Fibroblast of skin of right quadriceps (primary cell): Measurements from ENCODE around the gene HK2.

Experiments used
- DNase-seq: peaks from one replicate; pipeline ENCODE4 v3.0.0-alpha.2; 2013

HK2 gene

DNA sequence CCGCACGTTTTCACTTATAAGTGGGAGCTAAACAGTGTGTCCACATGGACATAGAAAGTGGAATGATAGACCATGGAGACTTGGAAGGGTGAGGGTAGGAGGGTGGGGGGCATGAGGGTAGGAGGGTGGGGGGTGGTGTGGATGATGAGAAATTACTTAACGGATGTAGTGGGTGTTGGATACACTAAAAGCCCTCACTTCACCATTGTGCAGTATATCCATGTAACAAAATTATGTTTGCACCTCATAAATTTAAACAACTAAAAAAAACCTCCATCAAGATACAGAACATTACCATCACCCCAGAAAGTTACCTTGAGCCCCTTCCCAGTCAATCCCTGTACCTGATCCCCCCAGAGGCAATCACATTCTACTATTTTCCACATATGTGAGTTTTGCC lies 26.2 kb downstream of the HK2 start:
- DNase-seq, result no peak

DNA sequence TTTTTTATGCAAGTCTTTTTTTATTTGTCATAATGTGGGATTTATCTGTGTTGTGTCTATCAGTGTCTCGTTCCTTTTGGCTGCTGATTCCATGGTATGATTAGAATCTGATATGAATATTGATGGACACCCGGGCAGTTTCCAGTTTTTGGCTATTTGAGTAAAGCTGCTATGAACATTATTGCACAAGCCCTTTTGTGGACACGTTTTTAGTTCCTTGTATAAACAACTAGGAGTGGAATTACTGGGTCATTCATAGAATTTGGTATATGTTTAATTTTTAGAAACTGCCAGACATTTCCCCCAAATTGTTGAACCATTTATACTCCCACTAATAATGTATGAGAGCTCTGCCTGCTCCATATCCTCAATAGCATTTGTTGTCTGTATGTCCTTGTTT lies 26.6 kb downstream of the HK2 start:
- DNase-seq, result no peak

- no peak for DNase-seq
Observed at GRCh38 chr2:74861531-74861930, 27.6 kb downstream of the HK2 start.

GRCh38 chr2:74862020-74862964 lies 28.4 kb downstream of the HK2 start:
- DNase-seq, result no peak

DNA sequence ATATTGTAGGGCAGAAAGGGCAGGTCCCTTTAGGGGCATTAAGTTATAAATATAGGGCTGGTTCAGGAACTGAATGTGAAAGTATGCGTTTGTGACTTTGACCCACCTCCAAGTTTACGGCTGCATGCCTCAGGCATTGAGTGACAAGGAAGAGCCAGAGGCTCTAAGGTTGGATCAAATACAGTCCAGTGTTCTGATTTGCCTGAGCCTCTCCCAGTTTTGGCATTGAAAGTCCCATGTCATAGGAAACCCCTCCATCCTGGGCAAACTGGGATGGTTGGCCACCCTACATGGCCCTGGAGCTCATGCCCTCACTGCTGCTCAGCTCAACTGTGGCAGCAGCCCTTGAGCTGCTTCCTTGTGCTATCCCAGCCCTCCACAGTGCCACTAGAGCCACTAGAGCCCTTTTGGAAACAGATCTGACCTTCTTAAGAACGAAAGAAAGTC lies 29.9 kb downstream of the HK2 start:
- no peak for DNase-seq

- DNase-seq, result peak; percentile 60
Observed at GRCh38 chr2:74864728-74865722, 31.1 kb downstream of the HK2 start.

- DNase-seq, result no peak
Observed at GRCh38 chr2:74865770-74866674, 32.1 kb downstream of the HK2 start.

DNA sequence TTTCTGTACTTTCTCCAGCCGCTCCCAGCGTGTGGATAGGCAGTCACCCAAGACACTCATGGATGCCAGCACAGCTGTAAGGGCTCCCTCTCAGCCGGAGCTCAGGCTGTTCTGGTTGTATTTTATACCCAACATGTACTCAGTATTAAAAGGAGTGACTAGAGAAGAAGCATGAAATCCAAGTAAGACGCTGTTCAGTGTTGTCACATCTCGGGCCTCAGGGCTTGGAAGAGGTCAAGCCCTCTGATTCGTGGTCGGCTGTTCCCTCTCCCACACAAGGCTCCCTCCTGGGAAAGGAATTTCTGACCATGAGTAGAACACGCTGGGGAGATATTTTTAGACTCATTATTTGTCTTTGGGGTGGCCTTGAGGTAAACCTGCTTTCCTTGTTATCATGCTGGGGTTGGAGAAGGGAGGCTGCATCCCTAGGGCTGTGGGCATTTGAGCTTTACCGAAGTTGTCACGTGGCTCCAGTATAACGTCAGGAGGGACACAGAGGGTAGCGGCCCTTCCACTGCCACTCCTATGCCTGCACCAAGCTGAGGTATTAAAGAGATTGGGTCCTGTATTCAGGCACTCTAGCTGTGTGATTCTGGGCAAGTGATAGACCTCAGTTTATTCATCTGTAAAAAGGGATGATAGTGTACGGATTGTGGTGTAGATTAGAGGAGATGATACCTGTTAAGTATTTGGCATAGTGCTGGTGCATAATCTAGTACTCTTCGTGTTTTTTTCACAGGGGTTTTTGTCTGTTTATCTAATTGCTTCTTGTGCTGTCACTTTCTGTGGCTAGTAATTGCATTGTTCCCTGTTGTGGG lies 34.1 kb downstream of the HK2 start:
- peak; percentile 64 for DNase-seq

GRCh38 chr2:74869517-74869916 lies 35.6 kb downstream of the HK2 start:
- no peak for DNase-seq

DNA sequence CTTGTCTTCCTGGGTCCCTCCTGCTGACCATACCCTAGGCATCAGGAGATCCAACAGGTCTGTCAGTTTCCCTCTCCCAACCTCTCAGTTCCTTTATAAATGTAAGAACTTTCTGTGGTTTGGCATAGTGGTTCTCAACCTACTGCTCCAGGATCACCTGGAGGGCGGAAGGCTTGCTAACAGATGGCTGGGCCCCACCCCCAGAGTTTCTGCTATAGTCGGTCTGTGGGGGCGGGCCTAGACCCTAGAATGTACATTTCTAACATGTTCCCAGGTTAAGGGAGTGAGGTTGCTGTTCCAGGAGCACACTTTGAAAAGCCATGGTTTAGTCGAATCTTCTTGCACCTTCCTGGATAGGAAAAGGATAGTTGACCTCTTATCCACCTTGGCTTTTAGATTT lies 37.0 kb downstream of the HK2 start:
- DNase-seq, result no peak

DNA sequence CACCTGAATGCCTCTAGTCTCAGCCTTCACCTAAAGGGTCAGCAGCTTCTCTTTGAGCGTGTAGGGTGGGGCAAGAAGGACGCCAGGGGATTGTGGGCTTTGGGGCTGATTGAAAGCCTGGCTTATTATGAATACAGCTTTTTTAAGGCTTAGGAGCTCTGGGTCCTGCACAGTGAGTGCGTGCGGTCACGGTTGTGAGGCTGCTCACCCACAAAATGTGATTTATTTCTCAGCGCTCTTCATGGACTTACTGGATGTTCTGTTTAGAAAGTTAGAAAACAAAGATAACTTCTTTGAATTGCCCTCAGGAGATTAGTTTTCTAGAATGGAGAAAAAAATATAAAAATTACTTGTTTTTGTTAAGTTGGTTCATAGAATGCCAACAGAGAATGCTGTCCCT lies 37.5 kb downstream of the HK2 start:
- no peak for DNase-seq

GRCh38 chr2:74872389-74872836 lies 38.5 kb downstream of the HK2 start:
- DNase-seq, result no peak

- DNase-seq, result no peak
Observed at GRCh38 chr2:74873012-74873665, 39.2 kb downstream of the HK2 start.

DNA sequence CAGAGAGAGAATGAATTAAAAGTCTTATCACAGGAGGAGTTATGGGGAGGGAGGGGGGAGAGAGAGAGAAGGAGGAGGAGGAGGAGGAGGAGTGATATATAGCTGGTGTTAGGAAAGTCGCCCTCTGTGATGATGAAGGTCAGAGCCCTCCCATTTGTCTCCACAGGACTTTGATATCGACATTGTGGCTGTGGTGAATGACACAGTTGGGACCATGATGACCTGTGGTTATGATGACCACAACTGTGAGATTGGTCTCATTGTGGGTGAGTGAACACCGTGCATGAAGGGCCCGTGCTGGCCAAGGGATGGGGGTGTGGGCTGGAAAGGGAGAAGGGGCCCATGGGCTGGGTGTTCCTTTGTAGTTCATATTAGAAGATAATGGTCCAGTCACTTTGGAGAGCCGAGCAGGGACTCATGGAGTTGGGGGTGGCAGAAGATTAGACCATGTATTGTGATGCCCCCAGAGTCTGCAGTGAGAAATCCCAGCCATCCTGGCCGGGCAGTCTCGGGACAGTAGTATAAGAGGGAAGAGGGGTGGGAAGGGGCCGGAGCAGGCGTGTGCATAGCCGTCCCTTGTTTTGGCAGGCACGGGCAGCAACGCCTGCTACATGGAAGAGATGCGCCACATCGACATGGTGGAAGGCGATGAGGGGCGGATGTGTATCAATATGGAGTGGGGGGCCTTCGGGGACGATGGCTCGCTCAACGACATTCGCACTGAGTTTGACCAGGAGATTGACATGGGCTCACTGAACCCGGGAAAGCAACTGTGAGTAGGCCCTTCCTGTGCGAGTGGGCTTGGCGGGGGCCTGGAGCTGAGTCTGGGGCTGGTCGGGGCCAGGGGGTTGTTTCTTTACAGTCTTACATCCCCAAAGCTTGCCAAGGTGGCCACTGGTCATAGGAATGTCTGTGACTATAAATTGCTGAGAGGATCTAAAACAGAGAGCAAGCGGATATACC lies 40.0 kb downstream of the HK2 start:
- no peak for DNase-seq

DNA sequence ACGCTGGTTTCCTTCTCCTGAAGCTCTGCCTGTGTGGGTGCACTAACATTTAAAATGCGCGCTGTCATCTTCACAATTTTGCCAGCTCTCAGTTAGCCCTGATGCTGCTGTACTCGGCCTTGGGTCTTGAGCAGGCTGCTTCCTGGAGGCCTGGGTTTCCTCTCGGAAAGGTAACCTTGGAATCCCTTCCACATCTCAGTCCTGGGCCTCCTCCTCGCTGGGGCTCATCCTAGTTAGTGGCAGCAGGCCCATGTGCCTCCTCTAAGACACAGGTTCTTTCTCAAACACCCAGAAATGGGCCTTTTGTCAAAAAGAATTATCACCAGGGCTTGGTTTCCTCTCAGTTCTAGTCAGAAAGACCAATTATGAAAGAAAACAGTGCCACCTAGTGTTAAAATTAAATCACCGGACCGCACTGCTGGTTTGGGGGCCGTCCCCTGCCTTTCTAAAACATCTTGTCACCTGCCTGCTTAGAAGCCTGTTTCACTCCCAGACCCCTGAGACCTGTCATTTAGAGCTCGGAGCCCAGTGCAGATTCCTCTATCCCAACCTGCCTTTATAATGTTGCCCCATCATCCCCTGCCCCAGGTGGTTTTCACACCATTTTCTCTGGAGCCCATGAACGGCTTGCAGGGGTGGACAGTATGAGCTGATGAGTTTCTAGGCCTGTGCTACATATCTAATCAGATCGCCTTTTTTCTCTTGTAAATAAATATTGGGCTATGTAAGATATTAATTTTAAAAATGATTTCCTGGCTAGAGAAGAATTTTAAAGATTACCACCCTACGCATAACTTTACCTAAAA lies 42.4 kb downstream of the HK2 start:
- DNase-seq, result peak; percentile 49

DNA sequence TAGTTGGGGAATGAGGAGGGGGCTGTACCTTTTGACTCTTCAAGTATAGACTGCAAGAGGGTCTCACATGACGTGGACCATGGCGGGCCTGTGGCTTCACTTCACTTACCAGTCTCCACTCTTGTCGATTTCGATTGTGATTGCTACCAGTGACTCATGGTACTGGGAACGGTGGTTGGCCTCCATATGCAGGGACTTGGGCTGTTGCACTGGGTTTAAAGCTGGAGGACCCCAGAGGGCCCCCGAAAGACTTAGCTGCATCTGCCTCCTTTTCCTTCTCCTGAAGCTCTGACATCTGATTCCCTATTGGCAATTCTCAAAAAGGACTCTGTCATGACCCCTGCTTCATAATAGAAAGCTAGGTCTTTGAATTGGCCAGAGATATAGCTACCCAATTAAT lies 43.4 kb downstream of the HK2 start:
- DNase-seq, result no peak

GRCh38 chr2:74877781-74878433 lies 44.0 kb downstream of the HK2 start:
- DNase-seq, result no peak

DNA sequence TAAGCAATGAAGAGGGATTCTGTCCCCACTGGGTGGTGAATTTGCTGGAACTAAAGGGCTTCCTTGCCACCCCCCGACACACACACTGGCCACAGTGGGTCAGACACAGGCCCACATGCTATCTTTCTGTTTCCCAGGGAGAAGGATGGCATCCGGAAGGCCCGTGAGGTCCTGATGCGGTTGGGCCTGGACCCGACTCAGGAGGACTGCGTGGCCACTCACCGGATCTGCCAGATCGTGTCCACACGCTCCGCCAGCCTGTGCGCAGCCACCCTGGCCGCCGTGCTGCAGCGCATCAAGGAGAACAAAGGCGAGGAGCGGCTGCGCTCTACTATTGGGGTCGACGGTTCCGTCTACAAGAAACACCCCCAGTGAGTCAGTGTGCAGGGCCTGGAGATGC lies 44.6 kb downstream of the HK2 start:
- DNase-seq, result no peak
